Skeletal muscle satellite cell (primary cell): ENCODE results near the gene KIF23.

Experiments
- H3K27me3 ChIP-seq: 2 replicates; pipeline ENCODE4 v1.7.0; 2013; ENCODE audit warnings: low read length; ENCODE audit not compliant: control insufficient read depth, insufficient read depth
- H3K36me3 ChIP-seq: 2 replicates; pipeline ENCODE4 v1.7.0; 2013; ENCODE audit warnings: mild to moderate bottlenecking, control low read depth, low read length; ENCODE audit not compliant: insufficient read depth
- H3K4me1 ChIP-seq: 2 replicates; pipeline ENCODE4 v1.7.0; 2013; ENCODE audit warnings: low read length; ENCODE audit not compliant: control insufficient read depth, insufficient read depth
- H3K4me2 ChIP-seq: 2 replicates; pipeline ENCODE4 v1.7.0; 2013; ENCODE audit warnings: mild to moderate bottlenecking, low read length
- H3K4me3 ChIP-seq: 2 replicates; pipeline ENCODE4 v1.7.0; 2013; ENCODE audit warnings: low read length
- H3K9ac ChIP-seq: 2 replicates; pipeline ENCODE4 v1.7.0; 2013; ENCODE audit warnings: mild to moderate bottlenecking, low read depth, low read length, moderate library complexity
- H3K9me3 ChIP-seq: replicated peaks from 2 replicates; pipeline ENCODE4 v1.7.0; 2013; ENCODE audit warnings: mild to moderate bottlenecking, control low read depth, low read length

KIF23 gene

GRCh38 chr15:69395991-69396390 is 18.2 kb upstream of the KIF23 start:
- H3K4me3 ChIP-seq: no peak overlapping the region
- H3K36me3 ChIP-seq: peaks cover 7% of the 10 kb centered on the region
- H3K9ac ChIP-seq: no peak overlapping the region
- H3K4me1 ChIP-seq: peaks cover 30% of the 10 kb centered on the region
- no peak overlapping the region for H3K4me2 ChIP-seq
- H3K27me3 ChIP-seq: no peaks in the 10 kb centered on the region
- H3K9me3 ChIP-seq: no peaks in the 10 kb centered on the region

- Histone ChIP-seq H3K27me3 (no peaks in the 10 kb centered on the region), H3K4me2 (no peak overlapping the region), H3K9ac (no peak overlapping the region), H3K4me3 (no peak overlapping the region), H3K36me3 (peaks cover 7% of the 10 kb centered on the region), H3K9me3 (no peaks in the 10 kb centered on the region), H3K4me1 (peaks cover 33% of the 10 kb centered on the region)
Measured at GRCh38 chr15:69398491-69398891, 15.7 kb upstream of the KIF23 start.

GRCh38 chr15:69400850-69401249 is 13.3 kb upstream of the KIF23 start:
- H3K9me3 ChIP-seq: no peaks in the 10 kb centered on the region
- H3K27me3 ChIP-seq: no peaks in the 10 kb centered on the region
- H3K36me3 ChIP-seq: peaks cover 12% of the 10 kb centered on the region
- no peak overlapping the region for H3K4me2 ChIP-seq
- no peak overlapping the region for H3K9ac ChIP-seq
- H3K4me1 ChIP-seq: peaks cover 34% of the 10 kb centered on the region
- H3K4me3 ChIP-seq: no peak overlapping the region

GRCh38 chr15:69402816-69403215 is 11.3 kb upstream of the KIF23 start:
- Histone ChIP-seq H3K4me2 (no peak overlapping the region), H3K4me3 (no peak overlapping the region), H3K9me3 (no peaks in the 10 kb centered on the region), H3K27me3 (no peaks in the 10 kb centered on the region), H3K4me1 (peaks cover 34% of the 10 kb centered on the region), H3K9ac (no peak overlapping the region), H3K36me3 (peaks cover 12% of the 10 kb centered on the region)

GRCh38 chr15:69403594-69403993 is 10.6 kb upstream of the KIF23 start:
- Histone ChIP-seq H3K9me3 (no peaks in the 10 kb centered on the region), H3K4me1 (peaks cover 30% of the 10 kb centered on the region), H3K9ac (peak overlapping the region; percentile 2), H3K4me3 (peak overlapping the region; percentile 3), H3K36me3 (peaks cover 12% of the 10 kb centered on the region), H3K4me2 (peak overlapping the region; percentile 49), H3K27me3 (no peaks in the 10 kb centered on the region)

- no peak overlapping the region for H3K4me2 ChIP-seq
- peaks cover 29% of the 10 kb centered on the region for H3K4me1 ChIP-seq
- no peaks in the 10 kb centered on the region for H3K9me3 ChIP-seq
- no peak overlapping the region for H3K4me3 ChIP-seq
- H3K27me3 ChIP-seq: no peaks in the 10 kb centered on the region
- H3K36me3 ChIP-seq: peaks cover 9% of the 10 kb centered on the region
- no peak overlapping the region for H3K9ac ChIP-seq
Measured at GRCh38 chr15:69405110-69405509, 9.0 kb upstream of the KIF23 start.

- Histone ChIP-seq H3K4me2 (no peak overlapping the region), H3K27me3 (no peaks in the 10 kb centered on the region), H3K9me3 (no peaks in the 10 kb centered on the region), H3K4me1 (peaks cover 31% of the 10 kb centered on the region), H3K4me3 (no peak overlapping the region), H3K9ac (no peak overlapping the region), H3K36me3 (peaks cover 11% of the 10 kb centered on the region)
Measured at GRCh38 chr15:69407719-69408400, 6.3 kb upstream of the KIF23 start.

GRCh38 chr15:69408841-69409240 is 5.3 kb upstream of the KIF23 start:
- Histone ChIP-seq H3K9me3 (no peaks in the 10 kb centered on the region), H3K4me3 (no peak overlapping the region), H3K27me3 (no peaks in the 10 kb centered on the region), H3K4me1 (peaks cover 27% of the 10 kb centered on the region), H3K9ac (no peak overlapping the region), H3K4me2 (no peak overlapping the region), H3K36me3 (peaks cover 11% of the 10 kb centered on the region)

- H3K4me1 ChIP-seq: peaks cover 16% of the 10 kb centered on the region
- no peak overlapping the region for H3K4me3 ChIP-seq
Measured at GRCh38 chr15:69410248-69410874, 3.8 kb upstream of the KIF23 start.

GRCh38 chr15:69412274-69412673 is 1.9 kb upstream of the KIF23 start:
- no peaks in the 10 kb centered on the region for H3K27me3 ChIP-seq
- H3K4me3 ChIP-seq: no peak overlapping the region
- peaks cover 2% of the 10 kb centered on the region for H3K36me3 ChIP-seq
- H3K4me1 ChIP-seq: peaks cover 30% of the 10 kb centered on the region
- H3K4me2 ChIP-seq: peak overlapping the region; percentile 84
- no peaks in the 10 kb centered on the region for H3K9me3 ChIP-seq
- H3K9ac ChIP-seq: no peak overlapping the region

More at GRCh38 chr15:69410248-69410874, 3.8 kb upstream of the KIF23 start:
- Histone ChIP-seq H3K27me3 (no peaks in the 10 kb centered on the region), H3K4me2 (peak overlapping the region; percentile 10), H3K36me3 (peaks cover 2% of the 10 kb centered on the region), H3K9me3 (no peaks in the 10 kb centered on the region), H3K9ac (no peak overlapping the region)

GRCh38 chr15:69412701-69413100 is 1.4 kb upstream of the KIF23 start:
- Histone ChIP-seq H3K4me2 (peak overlapping the region; percentile 84), H3K9ac (no peak overlapping the region), H3K9me3 (no peaks in the 10 kb centered on the region), H3K27me3 (no peaks in the 10 kb centered on the region), H3K36me3 (peaks cover 2% of the 10 kb centered on the region), H3K4me1 (peaks cover 34% of the 10 kb centered on the region), H3K4me3 (peak overlapping the region; percentile 94)

- Histone ChIP-seq H3K9ac (peak overlapping the region; percentile 99), H3K4me2 (peak overlapping the region; percentile 84), H3K4me1 (peaks cover 37% of the 10 kb centered on the region), H3K9me3 (no peaks in the 10 kb centered on the region), H3K4me3 (peak overlapping the region; percentile 94), H3K36me3 (peaks cover 17% of the 10 kb centered on the region), H3K27me3 (no peaks in the 10 kb centered on the region)
Measured at GRCh38 chr15:69414701-69415167, 585 bp downstream of the KIF23 start.
